Left lung (tissue), 10 donors: ENCODE results near the gene MFNG. TPM values are rescaled to one million over a fixed set of nuclear protein-coding genes. Genes with fewer than 3 reads are reported as not detected.

ENCODE experiments used
- ATAC-seq: fragments of 200-7000 bp; cut with Tn5 transposase; one replicate; pipeline ENCODE4 v1.9.1; 2020; ENCODE audit warnings: moderate library complexity
- DNase-seq, 4 donors: peaks; one replicate each; pipeline ENCODE4 v3.0.0-alpha.2; 2013 to 2020
- H3K27ac ChIP-seq, 2 donors: fragments of 200-600 bp; sonication (generic) in 1 of 2; one replicate each; pipeline versions ENCODE4 v1.5.0 to v1.8.0; 2020 to 2021
- H3K27me3 ChIP-seq, 2 donors: fragments of 200-600 bp; sonication (generic) in 1 of 2; one replicate each; pipeline versions ENCODE4 v1.5.0 to v1.8.0; 2020 to 2021
- H3K36me3 ChIP-seq, 2 donors: fragments of 200-600 bp; sonication (generic) in 1 of 2; one replicate each; pipeline versions ENCODE4 v1.5.0 to v1.8.0; 2020 to 2021
- H3K4me1 ChIP-seq, 2 donors: fragments of 200-600 bp; one replicate each; pipeline ENCODE4 v1.8.0; 2021
- H3K4me3 ChIP-seq, 2 donors: fragments of 200-600 bp; sonication (generic) in 1 of 2; one replicate each; pipeline versions ENCODE4 v1.5.0 to v1.8.0; 2020 to 2021; ENCODE audit warnings: mild to moderate bottlenecking in 1 of 2
- H3K9me3 ChIP-seq, 2 donors: fragments of 200-600 bp; sonication (generic) in 1 of 2; one replicate each; pipeline versions ENCODE4 v1.5.0 to v1.8.0; 2020 to 2021
- intact Hi-C, 2 donors: fragments of 100-400 bp; cut with DNase I; formaldehyde crosslinking; loops; one replicate each; pipeline versions ENCODE4 v1.11.2 to v1.14.2; 2022
- polyA plus RNA-seq, 6 donors: library from polyadenylated mRNA; unstranded; fragments of 120-200 nt; gene quantifications; one replicate each; pipeline ENCODE4 v1.2.1, GENCODE V29; 2013; ENCODE audit not compliant: insufficient read length in 6 of 6
- total RNA-seq, 2 donors: library from RNA; stranded (reverse); fragmentation: NEBNext Ultra II Directional; extraction: Animal tissue kit (Norgen Biotek cat#: 25700); gene quantifications; one replicate each; pipeline ENCODE4 v1.2.1, GENCODE V29; 2021
- TF ChIP-seq, protein P1 (sequence below), 2 donors: fragments of 200-600 bp; sonication (generic) in 1 of 2; IDR thresholded peaks; one replicate each; pipeline versions ENCODE4 v1.5.0 to v1.8.0; 2021; ENCODE audit warnings: antibody characterized with exemption in 2 of 2
- donor health status: DM: no; HTN: yes; CAD: no.
- donor health status: DM: no; HTN: no; CAD: no.

MFNG gene
- total and polyA plus RNA-seq, 8 donors: 17.7 to 46.4 (median 22.3) TPM

- no peak for ATAC-seq
- intact Hi-C loops: no loop called here
- DNase-seq: no peak
Observed at GRCh38 chr22:37460684-37461083, 25.5 kb downstream of the MFNG start.

GRCh38 chr22:37459206-37459605 is 27.0 kb downstream of the MFNG start:
- Histone ChIP-seq H3K9me3 (no peaks in the 10 kb centered on the region), H3K4me3 (no peak overlapping the region), H3K36me3 (no peaks in the 10 kb centered on the region), H3K27ac (no peak overlapping the region), H3K27me3 (peaks cover 0 to 26% of the 10 kb centered on the region in 2 donors), H3K4me1 (peaks cover 0 to 5% of the 10 kb centered on the region in 2 donors)
- intact Hi-C loops: loop anchor here in 1 of 2 donors (10.0 kb wide), 1 partner anchor 144 kb away; no protein-coding TSS in a partner anchor
- DNase-seq (no peak), ATAC-seq (no peak)
- TF ChIP-seq, protein P1, sequence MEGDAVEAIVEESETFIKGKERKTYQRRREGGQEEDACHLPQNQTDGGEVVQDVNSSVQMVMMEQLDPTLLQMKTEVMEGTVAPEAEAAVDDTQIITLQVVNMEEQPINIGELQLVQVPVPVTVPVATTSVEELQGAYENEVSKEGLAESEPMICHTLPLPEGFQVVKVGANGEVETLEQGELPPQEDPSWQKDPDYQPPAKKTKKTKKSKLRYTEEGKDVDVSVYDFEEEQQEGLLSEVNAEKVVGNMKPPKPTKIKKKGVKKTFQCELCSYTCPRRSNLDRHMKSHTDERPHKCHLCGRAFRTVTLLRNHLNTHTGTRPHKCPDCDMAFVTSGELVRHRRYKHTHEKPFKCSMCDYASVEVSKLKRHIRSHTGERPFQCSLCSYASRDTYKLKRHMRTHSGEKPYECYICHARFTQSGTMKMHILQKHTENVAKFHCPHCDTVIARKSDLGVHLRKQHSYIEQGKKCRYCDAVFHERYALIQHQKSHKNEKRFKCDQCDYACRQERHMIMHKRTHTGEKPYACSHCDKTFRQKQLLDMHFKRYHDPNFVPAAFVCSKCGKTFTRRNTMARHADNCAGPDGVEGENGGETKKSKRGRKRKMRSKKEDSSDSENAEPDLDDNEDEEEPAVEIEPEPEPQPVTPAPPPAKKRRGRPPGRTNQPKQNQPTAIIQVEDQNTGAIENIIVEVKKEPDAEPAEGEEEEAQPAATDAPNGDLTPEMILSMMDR (IDR thresholded peaks at IDR 0.05): no peak

More at GRCh38 chr22:37460684-37461083, 25.5 kb downstream of the MFNG start:
- no peak overlapping the region for H3K27ac ChIP-seq
- H3K4me3 ChIP-seq: no peak overlapping the region
- peaks cover 0 to 2% of the 10 kb centered on the region in 2 donors for H3K36me3 ChIP-seq
- no peaks in the 10 kb centered on the region for H3K9me3 ChIP-seq
- H3K27me3 ChIP-seq: peaks cover 0 to 22% of the 10 kb centered on the region in 2 donors
- TF ChIP-seq, protein P1 (IDR thresholded peaks at IDR 0.05): no peak
- peaks cover 0 to 3% of the 10 kb centered on the region in 2 donors for H3K4me1 ChIP-seq

DNA sequence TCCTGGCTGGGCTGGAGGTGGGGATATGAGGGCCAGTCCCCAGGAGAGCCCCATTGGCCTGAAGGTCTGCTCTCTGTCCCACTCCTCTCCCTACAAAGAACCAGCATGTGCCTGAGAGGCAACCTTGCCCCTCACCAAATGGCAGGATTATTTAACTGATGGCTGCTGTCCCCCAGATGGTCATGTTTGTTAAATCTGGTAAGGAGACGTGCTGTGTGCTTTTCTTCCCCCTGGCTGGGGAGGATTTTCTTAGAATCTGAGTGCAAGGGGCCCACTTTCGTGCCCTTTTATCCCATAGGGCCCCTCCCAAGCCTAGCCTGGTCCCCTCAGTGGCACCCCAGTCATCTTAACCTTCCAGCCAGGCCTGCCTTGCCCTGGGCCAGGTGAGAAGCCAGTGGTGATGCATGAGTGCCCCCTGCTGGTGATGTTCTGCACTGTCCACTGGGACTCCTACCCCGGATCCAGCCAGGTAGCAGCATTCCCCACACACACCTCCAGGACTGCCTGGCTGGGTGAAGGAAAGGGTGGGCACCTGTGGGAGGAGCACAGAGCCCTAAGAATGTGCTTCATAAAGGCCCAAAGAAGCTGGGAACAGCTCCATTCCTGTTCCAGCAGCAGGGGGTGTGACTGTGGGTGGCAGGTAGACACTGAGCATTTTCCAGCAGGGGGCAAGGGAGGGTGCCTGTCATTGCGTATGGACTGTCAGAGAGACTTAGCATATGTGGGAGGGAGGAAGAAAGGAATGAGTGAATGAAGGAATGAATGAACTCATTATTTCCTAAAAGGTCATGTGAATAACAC is 28.9 kb downstream of the MFNG start:
- Histone ChIP-seq H3K4me1 (peaks cover 0 to 5% of the 10 kb centered on the region in 2 donors), H3K9me3 (no peaks in the 10 kb centered on the region), H3K27ac (no peak overlapping the region), H3K27me3 (peaks cover 0 to 23% of the 10 kb centered on the region in 2 donors), H3K4me3 (no peak overlapping the region), H3K36me3 (no peaks in the 10 kb centered on the region)
- intact Hi-C loops: loop anchor here in 1 of 2 donors (10.0 kb wide), 1 partner anchor 142 kb away; no protein-coding TSS in a partner anchor
- peak; percentile 27 to 91 (median 71) for DNase-seq
- TF ChIP-seq, protein P1 (IDR thresholded peaks at IDR 0.05): peak; percentile 82 to 93
- ATAC-seq: peak; percentile 84

DNA sequence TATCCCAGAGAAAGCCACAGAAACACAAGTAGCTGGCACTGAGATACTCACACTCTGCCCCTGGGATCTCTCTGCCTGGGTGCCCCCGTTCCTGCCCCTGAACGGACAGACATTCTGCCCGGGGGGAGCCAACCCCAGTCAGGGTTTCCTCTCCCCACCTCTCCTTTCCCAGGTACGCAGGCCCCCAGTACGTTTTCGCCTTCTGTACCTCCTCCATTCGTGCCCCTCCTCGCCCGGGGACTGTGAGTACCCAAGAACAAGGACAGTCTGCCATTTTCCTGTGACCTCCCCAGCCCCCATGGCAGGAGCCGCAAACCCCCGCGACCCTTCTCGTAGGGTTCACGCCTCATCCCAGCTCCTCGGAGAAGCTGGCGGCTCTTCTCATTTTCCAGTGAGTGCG is 29.8 kb downstream of the MFNG start:
- Histone ChIP-seq H3K27me3 (peaks cover 0 to 18% of the 10 kb centered on the region in 2 donors), H3K4me1 (peaks cover 0 to 5% of the 10 kb centered on the region in 2 donors), H3K27ac (no peak overlapping the region), H3K9me3 (no peaks in the 10 kb centered on the region), H3K36me3 (no peaks in the 10 kb centered on the region), H3K4me3 (no peak overlapping the region)
- DNase-seq (peak in 1 of 4 donors; percentile 62), ATAC-seq (no peak)
- TF ChIP-seq, protein P1 (IDR thresholded peaks at IDR 0.05): no peak
- intact Hi-C loops: loop anchor here in 1 of 2 donors (10.0 kb wide), 1 partner anchor 142 kb away; no protein-coding TSS in a partner anchor

DNA sequence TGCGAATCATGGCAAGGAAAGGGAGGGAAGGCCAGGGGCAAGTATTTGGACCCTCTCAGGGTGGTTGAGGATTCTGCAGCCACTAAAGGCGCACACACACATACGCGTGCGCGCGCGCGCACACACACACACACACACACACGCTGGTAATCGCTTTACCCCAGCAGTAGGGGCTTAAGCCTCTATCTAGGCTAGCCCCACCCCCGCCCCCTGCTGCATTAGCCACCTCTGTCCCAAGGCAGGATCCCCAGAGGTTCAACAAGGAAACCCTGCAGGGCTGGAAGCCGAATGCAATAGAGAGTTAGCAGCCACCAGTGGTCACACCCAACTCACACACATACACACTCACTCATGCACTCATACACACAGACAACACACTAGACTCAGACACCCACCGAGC is 30.3 kb downstream of the MFNG start:
- TF ChIP-seq, protein P1 (IDR thresholded peaks at IDR 0.05): no peak
- H3K36me3 ChIP-seq: no peaks in the 10 kb centered on the region
- H3K4me1 ChIP-seq: peaks cover 0 to 5% of the 10 kb centered on the region in 2 donors
- intact Hi-C loops: loop anchor here in 1 of 2 donors (10.0 kb wide), 1 partner anchor 141 kb away; no protein-coding TSS in a partner anchor
- H3K9me3 ChIP-seq: no peaks in the 10 kb centered on the region
- no peak overlapping the region for H3K27ac ChIP-seq
- peak in 1 of 4 donors; percentile 26 for DNase-seq
- no peak overlapping the region for H3K4me3 ChIP-seq
- peaks cover 0 to 18% of the 10 kb centered on the region in 2 donors for H3K27me3 ChIP-seq
- no peak for ATAC-seq
